H1 (cell line): ENCODE data around the gene SH3BGRL3. TPM values are rescaled to one million over a fixed set of nuclear protein-coding genes. Genes with fewer than 3 reads are reported as not detected.

Source experiments
- TBP ChIP-seq: IDR thresholded peaks from 2 replicates; pipeline ENCODE4 v1.6.1; 2011; ENCODE audit warnings: low read depth, low read length, improper control_type of control experiment
- polyA plus RNA-seq, 7 experiments: library from polyadenylated mRNA; depleted of rRNA in 3 of 7; stranded (reverse) in 5 of 7; unstranded in 2 of 7; fragments of >200 nt in 5 of 7; fragments of 200-250 nt in 2 of 7; gene quantifications; 1 replicate in 5 of 7; 2 replicates in 1 of 7; 4 replicates in 1 of 7; pipeline versions ENCODE4 v1.2.1 to v1.2.3, GENCODE V29; 2011 to 2013; ENCODE audit warnings: missing spikeins in 2 of 7, mixed read lengths in 2 of 7
- total RNA-seq: library from RNA; stranded (reverse); fragmentation: NEBNext Ultra II Directional; extraction: Animal tissue kit (Norgen Biotek cat#: 25700); gene quantifications from 2 replicates; pipeline ENCODE4 v1.2.1, GENCODE V29; 2021
- TF ChIP-seq, protein P1 (sequence below): fragments of 300-600 bp; sonication (generic); IDR thresholded peaks from 2 replicates; pipeline ENCODE4 v1.7.1; 2012; ENCODE audit warnings: low read length, moderate library complexity, mild to moderate bottlenecking, inconsistent platforms; ENCODE audit not compliant: insufficient replicate concordance

SH3BGRL3 gene
- total and polyA plus RNA-seq, 2 of the 8 experiments (the other 6 are each of a cell fraction or from before 2014, with no cell fraction given), result 77.8 to 107 TPM

DNA sequence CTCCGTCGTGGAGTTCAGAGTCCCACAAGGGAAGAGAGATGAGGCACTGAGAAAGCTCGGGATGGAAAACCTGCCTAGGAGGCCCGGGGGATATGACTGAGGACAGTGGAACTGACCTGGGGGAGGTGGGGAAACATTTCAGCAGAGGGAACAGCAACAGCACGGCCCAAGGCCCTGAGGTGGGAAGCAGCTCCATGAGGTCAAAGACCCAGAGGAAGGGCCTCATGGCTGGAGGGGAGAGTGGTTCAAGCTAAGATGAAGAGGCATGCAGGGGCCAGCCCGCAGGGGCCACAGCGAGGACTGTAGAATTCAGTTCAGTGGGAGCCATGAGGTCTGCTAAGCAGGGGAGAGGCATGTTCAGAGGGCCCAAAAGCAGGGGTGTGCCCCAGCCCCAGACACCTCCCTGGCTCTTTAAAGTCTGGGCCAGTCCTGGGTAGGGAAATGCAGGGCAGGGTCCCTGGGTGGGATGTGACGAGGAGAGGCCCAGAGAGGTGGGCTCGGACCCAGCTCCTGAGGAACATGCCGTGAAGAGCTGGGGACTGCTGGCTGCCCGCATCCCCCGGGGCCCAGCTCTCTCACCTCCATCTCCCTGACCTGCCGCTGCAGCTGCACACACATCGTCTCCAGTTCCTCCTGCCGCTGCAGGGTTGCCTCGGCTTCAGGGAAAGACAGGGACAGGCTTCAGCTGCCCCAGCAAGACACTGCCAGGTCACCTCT lies 16.6 kb downstream of the SH3BGRL3 start (continued):
- TF ChIP-seq, protein P1, sequence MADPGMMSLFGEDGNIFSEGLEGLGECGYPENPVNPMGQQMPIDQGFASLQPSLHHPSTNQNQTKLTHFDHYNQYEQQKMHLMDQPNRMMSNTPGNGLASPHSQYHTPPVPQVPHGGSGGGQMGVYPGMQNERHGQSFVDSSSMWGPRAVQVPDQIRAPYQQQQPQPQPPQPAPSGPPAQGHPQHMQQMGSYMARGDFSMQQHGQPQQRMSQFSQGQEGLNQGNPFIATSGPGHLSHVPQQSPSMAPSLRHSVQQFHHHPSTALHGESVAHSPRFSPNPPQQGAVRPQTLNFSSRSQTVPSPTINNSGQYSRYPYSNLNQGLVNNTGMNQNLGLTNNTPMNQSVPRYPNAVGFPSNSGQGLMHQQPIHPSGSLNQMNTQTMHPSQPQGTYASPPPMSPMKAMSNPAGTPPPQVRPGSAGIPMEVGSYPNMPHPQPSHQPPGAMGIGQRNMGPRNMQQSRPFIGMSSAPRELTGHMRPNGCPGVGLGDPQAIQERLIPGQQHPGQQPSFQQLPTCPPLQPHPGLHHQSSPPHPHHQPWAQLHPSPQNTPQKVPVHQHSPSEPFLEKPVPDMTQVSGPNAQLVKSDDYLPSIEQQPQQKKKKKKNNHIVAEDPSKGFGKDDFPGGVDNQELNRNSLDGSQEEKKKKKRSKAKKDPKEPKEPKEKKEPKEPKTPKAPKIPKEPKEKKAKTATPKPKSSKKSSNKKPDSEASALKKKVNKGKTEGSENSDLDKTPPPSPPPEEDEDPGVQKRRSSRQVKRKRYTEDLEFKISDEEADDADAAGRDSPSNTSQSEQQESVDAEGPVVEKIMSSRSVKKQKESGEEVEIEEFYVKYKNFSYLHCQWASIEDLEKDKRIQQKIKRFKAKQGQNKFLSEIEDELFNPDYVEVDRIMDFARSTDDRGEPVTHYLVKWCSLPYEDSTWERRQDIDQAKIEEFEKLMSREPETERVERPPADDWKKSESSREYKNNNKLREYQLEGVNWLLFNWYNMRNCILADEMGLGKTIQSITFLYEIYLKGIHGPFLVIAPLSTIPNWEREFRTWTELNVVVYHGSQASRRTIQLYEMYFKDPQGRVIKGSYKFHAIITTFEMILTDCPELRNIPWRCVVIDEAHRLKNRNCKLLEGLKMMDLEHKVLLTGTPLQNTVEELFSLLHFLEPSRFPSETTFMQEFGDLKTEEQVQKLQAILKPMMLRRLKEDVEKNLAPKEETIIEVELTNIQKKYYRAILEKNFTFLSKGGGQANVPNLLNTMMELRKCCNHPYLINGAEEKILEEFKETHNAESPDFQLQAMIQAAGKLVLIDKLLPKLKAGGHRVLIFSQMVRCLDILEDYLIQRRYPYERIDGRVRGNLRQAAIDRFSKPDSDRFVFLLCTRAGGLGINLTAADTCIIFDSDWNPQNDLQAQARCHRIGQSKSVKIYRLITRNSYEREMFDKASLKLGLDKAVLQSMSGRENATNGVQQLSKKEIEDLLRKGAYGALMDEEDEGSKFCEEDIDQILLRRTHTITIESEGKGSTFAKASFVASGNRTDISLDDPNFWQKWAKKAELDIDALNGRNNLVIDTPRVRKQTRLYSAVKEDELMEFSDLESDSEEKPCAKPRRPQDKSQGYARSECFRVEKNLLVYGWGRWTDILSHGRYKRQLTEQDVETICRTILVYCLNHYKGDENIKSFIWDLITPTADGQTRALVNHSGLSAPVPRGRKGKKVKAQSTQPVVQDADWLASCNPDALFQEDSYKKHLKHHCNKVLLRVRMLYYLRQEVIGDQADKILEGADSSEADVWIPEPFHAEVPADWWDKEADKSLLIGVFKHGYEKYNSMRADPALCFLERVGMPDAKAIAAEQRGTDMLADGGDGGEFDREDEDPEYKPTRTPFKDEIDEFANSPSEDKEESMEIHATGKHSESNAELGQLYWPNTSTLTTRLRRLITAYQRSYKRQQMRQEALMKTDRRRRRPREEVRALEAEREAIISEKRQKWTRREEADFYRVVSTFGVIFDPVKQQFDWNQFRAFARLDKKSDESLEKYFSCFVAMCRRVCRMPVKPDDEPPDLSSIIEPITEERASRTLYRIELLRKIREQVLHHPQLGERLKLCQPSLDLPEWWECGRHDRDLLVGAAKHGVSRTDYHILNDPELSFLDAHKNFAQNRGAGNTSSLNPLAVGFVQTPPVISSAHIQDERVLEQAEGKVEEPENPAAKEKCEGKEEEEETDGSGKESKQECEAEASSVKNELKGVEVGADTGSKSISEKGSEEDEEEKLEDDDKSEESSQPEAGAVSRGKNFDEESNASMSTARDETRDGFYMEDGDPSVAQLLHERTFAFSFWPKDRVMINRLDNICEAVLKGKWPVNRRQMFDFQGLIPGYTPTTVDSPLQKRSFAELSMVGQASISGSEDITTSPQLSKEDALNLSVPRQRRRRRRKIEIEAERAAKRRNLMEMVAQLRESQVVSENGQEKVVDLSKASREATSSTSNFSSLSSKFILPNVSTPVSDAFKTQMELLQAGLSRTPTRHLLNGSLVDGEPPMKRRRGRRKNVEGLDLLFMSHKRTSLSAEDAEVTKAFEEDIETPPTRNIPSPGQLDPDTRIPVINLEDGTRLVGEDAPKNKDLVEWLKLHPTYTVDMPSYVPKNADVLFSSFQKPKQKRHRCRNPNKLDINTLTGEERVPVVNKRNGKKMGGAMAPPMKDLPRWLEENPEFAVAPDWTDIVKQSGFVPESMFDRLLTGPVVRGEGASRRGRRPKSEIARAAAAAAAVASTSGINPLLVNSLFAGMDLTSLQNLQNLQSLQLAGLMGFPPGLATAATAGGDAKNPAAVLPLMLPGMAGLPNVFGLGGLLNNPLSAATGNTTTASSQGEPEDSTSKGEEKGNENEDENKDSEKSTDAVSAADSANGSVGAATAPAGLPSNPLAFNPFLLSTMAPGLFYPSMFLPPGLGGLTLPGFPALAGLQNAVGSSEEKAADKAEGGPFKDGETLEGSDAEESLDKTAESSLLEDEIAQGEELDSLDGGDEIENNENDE, result no peak
- TF ChIP-seq TBP, result no peak
